GM23338 (cell line): Measurements from ENCODE around the gene HAS3. TPM values are rescaled to one million over a fixed set of nuclear protein-coding genes. Genes with fewer than 3 reads are reported as not detected.

Experiments
- ATAC-seq: fragments of 200-7000 bp; cut with Tn5 transposase; 3 replicates; pipeline ENCODE4 v1.9.1; 2020
- DNase-seq: peaks from one replicate; pipeline ENCODE4 v3.0.0-alpha.2; 2015; ENCODE audit warnings: low spot score
- H2AFZ ChIP-seq: fragments of 200-600 bp; sonication (generic); 2 replicates; pipeline ENCODE4 v1.8.0; 2016; ENCODE audit warnings: antibody characterized with exemption, mild to moderate bottlenecking, moderate library complexity
- H3F3A ChIP-seq: fragments of 200-600 bp; sonication (generic); replicated peaks from 2 replicates; pipeline ENCODE4 v1.8.0; 2017; ENCODE audit warnings: antibody characterized with exemption, mixed run types, low read depth
- H3K27ac ChIP-seq: fragments of 200-600 bp; sonication (generic); 2 replicates; pipeline ENCODE4 v1.6.1; 2016; ENCODE audit warnings: low read depth
- H3K27me3 ChIP-seq: fragments of 200-600 bp; sonication (generic); 2 replicates; pipeline ENCODE4 v1.8.0; 2016; ENCODE audit warnings: mild to moderate bottlenecking, mixed run types, moderate library complexity; ENCODE audit not compliant: insufficient read depth
- H3K36me3 ChIP-seq: fragments of 200-600 bp; sonication (generic); 2 replicates; pipeline ENCODE4 v1.8.0; 2016; ENCODE audit warnings: mild to moderate bottlenecking; ENCODE audit not compliant: insufficient read depth
- H3K4me1 ChIP-seq: fragments of 200-600 bp; sonication (generic); 2 replicates; pipeline ENCODE4 v1.8.0; 2016; ENCODE audit warnings: mild to moderate bottlenecking, moderate library complexity; ENCODE audit not compliant: insufficient read depth
- H3K4me2 ChIP-seq: fragments of 200-600 bp; sonication (generic); 2 replicates; pipeline ENCODE4 v1.7.1; 2017; ENCODE audit warnings: mixed run types
- H3K4me3 ChIP-seq: fragments of 200-600 bp; sonication (generic); 2 replicates; pipeline ENCODE4 v1.6.1; 2016; ENCODE audit warnings: mixed run types
- H3K79me2 ChIP-seq: fragments of 200-600 bp; sonication (generic); replicated peaks from 2 replicates; pipeline ENCODE4 v1.8.0; 2017; ENCODE audit warnings: mild to moderate bottlenecking; ENCODE audit not compliant: insufficient read depth
- H3K9me2 ChIP-seq: fragments of 200-600 bp; sonication (generic); 2 replicates; pipeline ENCODE4 v1.8.0; 2017; ENCODE audit not compliant: insufficient read depth
- H4K20me1 ChIP-seq: fragments of 200-600 bp; sonication (generic); replicated peaks from 2 replicates; pipeline ENCODE4 v1.8.0; 2017; ENCODE audit warnings: mild to moderate bottlenecking; ENCODE audit not compliant: insufficient read depth
- H3K27ac Mint-ChIP-seq: 2 replicates; pipeline ENCODE4 v1.8.0; 2020; ENCODE audit warnings: inconsistent platforms, mild to moderate bottlenecking, moderate library complexity, mixed read lengths
- H3K27me3 Mint-ChIP-seq: 3 replicates; pipeline ENCODE4 v1.8.0; 2022; ENCODE audit warnings: low read depth, mild to moderate bottlenecking, moderate library complexity, mixed read lengths, inconsistent platforms; ENCODE audit not compliant: insufficient read depth, poor library complexity
- H3K36me3 Mint-ChIP-seq: 3 replicates; pipeline ENCODE4 v1.8.0; 2021; ENCODE audit warnings: low read depth, mild to moderate bottlenecking, inconsistent platforms, moderate library complexity, mixed read lengths
- H3K4me1 Mint-ChIP-seq: 3 replicates; pipeline ENCODE4 v1.8.0; 2020; ENCODE audit warnings: mild to moderate bottlenecking, inconsistent platforms, mixed read lengths
- H3K4me3 Mint-ChIP-seq: 3 replicates; pipeline ENCODE4 v1.8.0; 2021; ENCODE audit warnings: moderate library complexity, mild to moderate bottlenecking, inconsistent platforms, mixed read lengths
- H3K9me3 Mint-ChIP-seq: 3 replicates; pipeline ENCODE4 v1.8.0; 2020; ENCODE audit warnings: moderate library complexity, mild to moderate bottlenecking, inconsistent platforms, mixed read lengths
- EZH2phosphoT487 ChIP-seq: fragments of 200-600 bp; sonication (generic); IDR thresholded peaks from one replicate; pipeline ENCODE4 v1.8.1; 2018; ENCODE audit warnings: antibody characterized with exemption; ENCODE audit not compliant: unreplicated experiment
- JUNB ChIP-seq: IDR thresholded peaks from one replicate; pipeline ENCODE4 v1.6.1; 2016; ENCODE audit warnings: antibody characterized with exemption; ENCODE audit not compliant: unreplicated experiment
- NANOG ChIP-seq: IDR thresholded peaks from 2 replicates; pipeline ENCODE4 v1.6.1; 2016; ENCODE audit warnings: antibody characterized with exemption, borderline replicate concordance
- POLR2AphosphoS5 ChIP-seq: IDR thresholded peaks from 2 replicates; pipeline ENCODE4 v1.6.1; 2016; ENCODE audit warnings: antibody characterized with exemption, low read depth
- ZNF114 ChIP-seq: fragments of 250-450 bp; sonication (Bioruptor Pico); IDR thresholded peaks from 2 replicates; pipeline ENCODE4 v1.5.0; 2020; ENCODE audit warnings: mild to moderate bottlenecking, moderate library complexity
- ZNF331 ChIP-seq: fragments of 250-450 bp; sonication (Bioruptor Pico); IDR thresholded peaks from 2 replicates; pipeline ENCODE4 v1.5.0; 2020; ENCODE audit warnings: low read depth, mild to moderate bottlenecking, moderate library complexity
- polyA plus RNA-seq: library from polyadenylated mRNA; unstranded; fragments of >200 nt; fragmentation: Nextera tagmentation; extraction: Ambion mirVana; gene quantifications from 2 replicates; pipeline ENCODE4 v1.2.1, GENCODE V29; 2016
- total RNA-seq: library from RNA; depleted of rRNA; stranded (reverse); fragments of >200 nt; shearing (Covaris generic); gene quantifications from 2 replicates; pipeline ENCODE4 v1.2.3, GENCODE V29; 2014
- TF ChIP-seq, protein P1 (sequence below), 2 experiments: fragments of 200-600 bp in 1 of 2; sonication (generic) in 1 of 2; conservative IDR thresholded peaks; 2 replicates each; pipeline versions ENCODE4 v1.5.1 to v1.6.1; 2016 to 2017; ENCODE audit warnings: antibody characterized with exemption in 2 of 2, low read depth in 2 of 2, mild to moderate bottlenecking in 2 of 2, moderate library complexity in 1 of 2
- TF ChIP-seq, protein P2 (sequence below): IDR thresholded peaks from 2 replicates; pipeline ENCODE4 v1.6.1; 2016; ENCODE audit warnings: antibody characterized with exemption

The HAS3 gene
- total and polyA plus RNA-seq, 2 experiments from 2014 or later = 7.3 to 54.9 TPM

DNA sequence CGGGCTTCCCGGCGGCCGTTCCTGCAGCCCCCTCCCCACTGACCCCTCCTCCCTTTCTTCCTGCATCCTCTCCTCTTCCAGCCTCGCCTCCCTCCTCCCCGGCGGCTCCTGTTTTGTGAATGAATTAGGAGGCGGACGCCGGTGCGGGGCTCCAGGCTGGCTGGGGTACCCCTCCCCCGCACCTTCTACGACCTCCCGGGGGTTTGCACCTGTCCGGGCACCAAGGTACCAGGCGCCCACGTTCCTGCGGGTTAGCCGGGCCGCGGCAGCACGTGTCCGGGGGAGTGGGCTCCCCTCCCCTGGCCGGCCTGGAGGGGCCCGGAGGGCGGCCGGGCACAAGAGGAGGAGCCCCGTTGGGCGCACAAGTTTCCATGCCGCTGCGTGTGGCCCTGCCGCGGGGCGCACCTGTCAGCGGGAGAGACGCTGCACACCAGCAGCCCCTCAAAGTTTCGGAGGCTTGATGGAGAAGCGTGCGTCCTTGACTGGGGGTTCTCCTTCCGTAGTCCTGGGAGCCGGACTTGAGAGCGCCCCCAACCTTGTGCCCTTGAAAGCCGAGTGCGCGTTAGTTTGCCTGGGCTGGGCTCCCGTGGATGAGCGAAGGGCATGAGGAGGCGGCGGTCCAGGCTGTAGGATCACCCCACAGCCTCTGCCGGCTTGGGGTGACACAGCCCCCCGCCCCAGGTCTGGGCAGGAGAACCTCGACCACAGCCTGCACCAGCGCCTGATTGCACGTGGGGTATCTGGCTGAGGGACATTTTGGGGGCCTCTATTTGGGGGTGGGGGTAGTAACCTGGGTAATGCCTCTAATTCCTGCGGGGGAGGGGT lies 1.2 kb downstream of the HAS3 start (continued):
- no peak for TF ChIP-seq JUNB

DNA sequence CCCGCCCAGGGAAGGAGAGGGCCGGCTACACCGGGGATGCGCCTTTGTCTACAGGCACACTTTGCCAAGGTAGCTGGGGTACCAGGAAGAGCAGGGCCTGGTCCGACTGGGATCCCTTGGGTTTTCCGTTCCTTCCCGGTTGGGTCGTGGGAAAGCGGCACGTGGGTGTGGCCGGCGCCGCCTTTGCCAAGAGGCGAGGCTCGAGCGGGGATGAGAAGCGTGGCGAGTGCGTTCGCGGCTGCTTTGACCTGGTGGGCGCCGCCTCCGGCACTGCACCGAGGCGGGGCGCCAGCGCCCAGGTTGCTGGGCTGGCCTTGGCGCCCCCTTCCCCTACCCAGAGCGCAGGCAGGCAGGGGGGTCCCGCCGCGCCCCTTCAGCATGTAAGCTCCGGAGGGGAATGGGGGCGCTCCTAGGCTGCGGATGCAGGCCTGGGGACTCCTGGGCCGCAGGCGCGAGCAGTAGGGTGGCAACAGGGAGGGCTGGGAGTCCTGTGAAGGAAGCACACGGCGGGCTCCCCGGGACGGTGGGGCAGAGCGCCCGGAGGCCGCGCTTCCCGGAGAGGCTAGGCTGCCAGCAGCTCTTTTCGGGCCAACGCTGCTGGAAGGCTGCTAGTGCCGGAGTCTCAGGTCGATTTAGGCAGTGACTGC lies 2.0 kb downstream of the HAS3 start:
- H3K4me1 Mint-ChIP-seq = peaks cover 46% of the 10 kb centered on the region
- no peak for TF ChIP-seq NANOG
- TF ChIP-seq ZNF114 (CRISPR knock-in tag) = no peak
- no peak for TF ChIP-seq EZH2phosphoT487
- TF ChIP-seq, protein P1, sequence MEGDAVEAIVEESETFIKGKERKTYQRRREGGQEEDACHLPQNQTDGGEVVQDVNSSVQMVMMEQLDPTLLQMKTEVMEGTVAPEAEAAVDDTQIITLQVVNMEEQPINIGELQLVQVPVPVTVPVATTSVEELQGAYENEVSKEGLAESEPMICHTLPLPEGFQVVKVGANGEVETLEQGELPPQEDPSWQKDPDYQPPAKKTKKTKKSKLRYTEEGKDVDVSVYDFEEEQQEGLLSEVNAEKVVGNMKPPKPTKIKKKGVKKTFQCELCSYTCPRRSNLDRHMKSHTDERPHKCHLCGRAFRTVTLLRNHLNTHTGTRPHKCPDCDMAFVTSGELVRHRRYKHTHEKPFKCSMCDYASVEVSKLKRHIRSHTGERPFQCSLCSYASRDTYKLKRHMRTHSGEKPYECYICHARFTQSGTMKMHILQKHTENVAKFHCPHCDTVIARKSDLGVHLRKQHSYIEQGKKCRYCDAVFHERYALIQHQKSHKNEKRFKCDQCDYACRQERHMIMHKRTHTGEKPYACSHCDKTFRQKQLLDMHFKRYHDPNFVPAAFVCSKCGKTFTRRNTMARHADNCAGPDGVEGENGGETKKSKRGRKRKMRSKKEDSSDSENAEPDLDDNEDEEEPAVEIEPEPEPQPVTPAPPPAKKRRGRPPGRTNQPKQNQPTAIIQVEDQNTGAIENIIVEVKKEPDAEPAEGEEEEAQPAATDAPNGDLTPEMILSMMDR (conservative IDR thresholded peaks at IDR 0.05; ENCODE audit: low read depth in 2 of 2) = peak in 1 of 2 experiments; percentile 37; a peak in 2 of 4 replicates
- TF ChIP-seq ZNF331 = no peak
- peaks cover 43% of the 10 kb centered on the region for H3K79me2 ChIP-seq
- peaks cover 34% of the 10 kb centered on the region for H3K4me1 ChIP-seq
- peaks cover 25% of the 10 kb centered on the region for H3K36me3 ChIP-seq
- peaks cover 32% of the 10 kb centered on the region for H3K27me3 Mint-ChIP-seq
- peaks cover 39% of the 10 kb centered on the region for H3F3A ChIP-seq
- peak overlapping the region; percentile 94 for H3K4me3 Mint-ChIP-seq
- 0 out of 2 replicates have a peak overlapping the region, but pooled peaks have one; percentile 80 for H2AFZ ChIP-seq
- peaks cover 43% of the 10 kb centered on the region for H3K36me3 Mint-ChIP-seq
- no peaks in the 10 kb centered on the region for H3K9me2 ChIP-seq
- ATAC-seq = peak; percentile 45
- peak overlapping the region; percentile 99 for H3K4me2 ChIP-seq
- peak overlapping the region; percentile 83; the same call in 1 of the 2 replicates for H3K27ac ChIP-seq
- no peaks in the 10 kb centered on the region for H3K9me3 Mint-ChIP-seq
- H3K4me3 ChIP-seq = peak overlapping the region; percentile 95
- H3K27ac Mint-ChIP-seq = peak overlapping the region; percentile 90
- no peaks in the 10 kb centered on the region; the same call in 1 of the 2 replicates for H4K20me1 ChIP-seq
- peak; percentile 60 for DNase-seq
- H3K27me3 ChIP-seq = no peaks in the 10 kb centered on the region

DNA sequence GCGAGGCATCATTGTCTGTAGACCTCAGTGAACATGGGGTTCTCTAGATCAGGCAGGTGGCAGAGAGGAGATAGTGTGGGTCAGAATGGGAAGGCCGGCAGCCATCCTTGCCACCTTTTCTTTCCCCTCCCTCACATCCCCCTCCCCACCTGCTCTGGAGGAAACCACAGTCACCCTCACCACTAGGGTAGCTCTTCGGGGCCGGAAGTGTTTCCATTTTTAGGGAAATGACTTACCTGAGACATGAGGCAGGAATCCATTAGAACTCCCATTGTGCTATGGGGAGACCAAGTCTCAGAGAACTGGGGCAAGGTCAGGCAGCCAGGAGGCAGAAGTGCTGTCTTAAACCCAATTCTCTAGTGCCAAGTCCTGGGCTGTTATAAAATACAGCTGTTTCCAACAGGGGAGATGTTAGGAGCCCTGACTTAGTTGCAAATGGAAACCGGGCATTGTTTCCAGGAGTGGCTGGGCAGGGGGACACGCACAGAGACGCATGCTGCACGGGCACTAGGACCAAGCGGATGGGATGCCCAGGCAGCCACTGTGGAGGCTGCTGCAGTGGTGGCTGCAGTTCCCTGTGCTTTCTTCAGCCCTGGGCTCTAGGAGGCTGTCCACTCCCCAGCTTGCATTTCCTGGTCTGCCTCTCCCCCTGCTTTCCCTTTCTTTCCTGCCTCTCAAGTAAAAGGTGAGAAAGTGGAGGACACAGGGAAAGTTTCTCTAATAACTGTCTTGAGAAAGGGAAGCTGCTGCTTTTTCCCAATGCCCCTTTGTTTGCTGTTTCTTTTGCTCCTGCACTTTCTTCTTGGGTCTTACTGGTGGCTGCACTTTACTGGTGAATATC lies 2.8 kb downstream of the HAS3 start:
- peak; percentile 75 for DNase-seq
- Histone ChIP-seq H3K79me2 (peaks cover 46% of the 10 kb centered on the region), H3K27ac (peak overlapping the region; percentile 83)

More for the DNA sequence above, 2.8 kb downstream of the HAS3 start:
- Histone ChIP-seq H3K4me3 (peak overlapping the region; percentile 95), H3K9me2 (no peaks in the 10 kb centered on the region), H3K4me2 (peak overlapping the region; percentile 99), H3K4me1 (peaks cover 32% of the 10 kb centered on the region), H3K36me3 (peaks cover 31% of the 10 kb centered on the region), H3K27me3 (no peaks in the 10 kb centered on the region), H4K20me1 (no peaks in the 10 kb centered on the region; the same call in 1 of the 2 replicates), H2AFZ (0 out of 2 replicates have a peak overlapping the region, but pooled peaks have one; percentile 80), H3F3A (peaks cover 45% of the 10 kb centered on the region; the same call in 1 of the 2 replicates)
- H3K4me3 Mint-ChIP-seq = peak overlapping the region; percentile 94
- peaks cover 51% of the 10 kb centered on the region for H3K36me3 Mint-ChIP-seq
- peak overlapping the region; percentile 84 for H3K27ac Mint-ChIP-seq
- ATAC-seq = peak; percentile 16
- H3K4me1 Mint-ChIP-seq = peaks cover 43% of the 10 kb centered on the region
- TF ChIP-seq, protein P2, sequence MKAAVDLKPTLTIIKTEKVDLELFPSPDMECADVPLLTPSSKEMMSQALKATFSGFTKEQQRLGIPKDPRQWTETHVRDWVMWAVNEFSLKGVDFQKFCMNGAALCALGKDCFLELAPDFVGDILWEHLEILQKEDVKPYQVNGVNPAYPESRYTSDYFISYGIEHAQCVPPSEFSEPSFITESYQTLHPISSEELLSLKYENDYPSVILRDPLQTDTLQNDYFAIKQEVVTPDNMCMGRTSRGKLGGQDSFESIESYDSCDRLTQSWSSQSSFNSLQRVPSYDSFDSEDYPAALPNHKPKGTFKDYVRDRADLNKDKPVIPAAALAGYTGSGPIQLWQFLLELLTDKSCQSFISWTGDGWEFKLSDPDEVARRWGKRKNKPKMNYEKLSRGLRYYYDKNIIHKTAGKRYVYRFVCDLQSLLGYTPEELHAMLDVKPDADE = no peak
- TF ChIP-seq ZNF331 (no peak), POLR2AphosphoS5 (peak; percentile 37; the same call in 1 of the 2 replicates)
- TF ChIP-seq, protein P1 (conservative IDR thresholded peaks at IDR 0.05; ENCODE audit: low read depth in 2 of 2) = 0 out of 4 replicates have a peak, but pooled peaks of 1 of the 2 experiments have one; percentile 5
- H3K27me3 Mint-ChIP-seq = peaks cover 32% of the 10 kb centered on the region
- no peaks in the 10 kb centered on the region for H3K9me3 Mint-ChIP-seq
